Measurements from ENCODE around the gene AKR1C1. TPM values are rescaled to one million over a fixed set of nuclear protein-coding genes. Genes with fewer than 3 reads are reported as not detected.
A peak's percentile ranks its signal among the peaks of the same experiment; 100 is the strongest.

The AKR1C1 gene
- total and polyA plus RNA-seq, 2 of the 13 experiments (the other 11 are each of a cell fraction or from before 2014, with no cell fraction given), result 948 to 2,238 TPM

GRCh38 chr10:4939224-4940072 lies 23.8 kb upstream of the AKR1C1 start (continued):
- TF ChIP-seq TBX2 (CRISPR knock-in tag; IDR thresholded peaks at IDR 0.05; ENCODE audit: borderline replicate concordance) (peak; percentile 97), ZNF431 (CRISPR knock-in tag; IDR thresholded peaks at IDR 0.05; ENCODE audit: borderline replicate concordance, low read depth) (0 out of 2 replicates have a peak, but pooled peaks have one; percentile 28), HDAC2 (CRISPR knock-in tag; IDR thresholded peaks at IDR 0.05) (peak; percentile 58; the same call in 1 of the 2 replicates), RARA (CRISPR knock-in tag; IDR thresholded peaks at IDR 0.05) (peak; percentile 65), ZC3H4 (CRISPR knock-in tag; IDR thresholded peaks at IDR 0.05; ENCODE audit: borderline replicate concordance) (no peak; the same call in 1 of the 2 replicates), SOX13 (IDR thresholded peaks at IDR 0.05) (no peak), SOX13 (CRISPR knock-in tag; conservative IDR thresholded peaks at IDR 0.05 in 1 of 2, IDR thresholded peaks at IDR 0.05 in 1 of 2) (peak in 1 of 2 experiments; percentile 73; a peak in 2 of 4 replicates), PBX3 (CRISPR knock-in tag; IDR thresholded peaks at IDR 0.05; ENCODE audit: borderline replicate concordance) (no peak), POGZ (CRISPR knock-in tag; IDR thresholded peaks at IDR 0.05) (peak; percentile 34; the same call in 1 of the 2 replicates), FOXK1 (CRISPR knock-in tag; IDR thresholded peaks at IDR 0.05; ENCODE audit: borderline replicate concordance, low read depth) (no peak), ELK4 (CRISPR knock-in tag; IDR thresholded peaks at IDR 0.05; ENCODE audit: borderline replicate concordance) (no peak), BRD4 (CRISPR knock-in tag; IDR thresholded peaks at IDR 0.05) (0 out of 2 replicates have a peak, but pooled peaks have one; percentile 32), ZNF589 (CRISPR knock-in tag; conservative IDR thresholded peaks at IDR 0.05) (no peak), ZNF34 (CRISPR knock-in tag; IDR thresholded peaks at IDR 0.05; ENCODE audit: borderline replicate concordance) (no peak), ZBTB38 (CRISPR knock-in tag; IDR thresholded peaks at IDR 0.05) (peak; percentile 87), ISL2 (CRISPR knock-in tag; IDR thresholded peaks at IDR 0.05) (peak; percentile 71), HOXA5 (CRISPR knock-in tag; IDR thresholded peaks at IDR 0.05) (0 out of 2 replicates have a peak, but pooled peaks have one; percentile 41), ZMYM3 (CRISPR knock-in tag; IDR thresholded peaks at IDR 0.05) (0 out of 2 replicates have a peak, but pooled peaks have one; percentile 6), ZNF337 (CRISPR knock-in tag; IDR thresholded peaks at IDR 0.05; ENCODE audit: borderline replicate concordance, low read depth) (no peak), ARID2 (CRISPR knock-in tag; IDR thresholded peaks at IDR 0.05; ENCODE audit: borderline replicate concordance) (0 out of 2 replicates have a peak, but pooled peaks have one; percentile 61), MAFF (IDR thresholded peaks at IDR 0.05; ENCODE audit: low read depth, low read length) (peak; percentile 66), ZSCAN31 (CRISPR knock-in tag; IDR thresholded peaks at IDR 0.05; ENCODE audit: low read depth) (0 out of 2 replicates have a peak, but pooled peaks have one; percentile 41), HOXA3 (CRISPR knock-in tag; IDR thresholded peaks at IDR 0.05) (0 out of 2 replicates have a peak, but pooled peaks have one; percentile 23), CBX1 (IDR thresholded peaks at IDR 0.05; ENCODE audit: low read depth) (no peak), FOXA3 (CRISPR knock-in tag; IDR thresholded peaks at IDR 0.05) (peak; percentile 61; the same call in 1 of the 2 replicates)
- TF ChIP-seq, protein P1, sequence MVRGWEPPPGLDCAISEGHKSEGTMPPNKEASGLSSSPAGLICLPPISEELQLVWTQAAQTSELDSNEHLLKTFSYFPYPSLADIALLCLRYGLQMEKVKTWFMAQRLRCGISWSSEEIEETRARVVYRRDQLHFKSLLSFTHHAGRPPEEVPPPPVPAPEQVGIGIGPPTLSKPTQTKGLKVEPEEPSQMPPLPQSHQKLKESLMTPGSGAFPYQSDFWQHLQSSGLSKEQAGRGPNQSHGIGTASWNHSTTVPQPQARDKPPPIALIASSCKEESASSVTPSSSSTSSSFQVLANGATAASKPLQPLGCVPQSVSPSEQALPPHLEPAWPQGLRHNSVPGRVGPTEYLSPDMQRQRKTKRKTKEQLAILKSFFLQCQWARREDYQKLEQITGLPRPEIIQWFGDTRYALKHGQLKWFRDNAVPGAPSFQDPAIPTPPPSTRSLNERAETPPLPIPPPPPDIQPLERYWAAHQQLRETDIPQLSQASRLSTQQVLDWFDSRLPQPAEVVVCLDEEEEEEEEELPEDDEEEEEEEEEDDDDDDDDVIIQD (CRISPR knock-in tag; IDR thresholded peaks at IDR 0.05; ENCODE audit: low read depth), result peak; percentile 13; the same call in 1 of the 2 replicates

All from HepG2 (cell line).